HEK293 (cell line): ENCODE results near the gene DNAJC22.

Experiments used
- CTCF ChIA-PET: fragments of 350-600 bp; formaldehyde crosslinking; extraction: SDS; loops from one replicate; lab custom pipeline; 2021; ENCODE audit warnings: antibody characterized with exemption; lab: Yijun Ruan, JAX
- POLR2A ChIA-PET: fragments of 300-600 bp; formaldehyde crosslinking; extraction: SDS; loops from one replicate; lab custom pipeline; 2020; ENCODE audit warnings: antibody characterized with exemption, inconsistent platforms; lab: Yijun Ruan, JAX
- H3K27ac ChIP-seq: fragments of 200-500 bp; sonication (Bioruptor generic); 2 replicates; pipeline ENCODE4 v1.5.1; 2014; ENCODE audit warnings: low read depth, low read length, control low read depth, inconsistent platforms; ENCODE audit errors: extremely low read depth
- H3K36me3 ChIP-seq, 2 experiments: fragments of 200-500 bp in 1 of 2; sonication (Bioruptor generic) in 1 of 2; 1 replicate in 1 of 2; 2 replicates in 1 of 2; pipeline ENCODE4 v1.5.1; 2014 to 2017; ENCODE audit warnings: inconsistent platforms in 2 of 2, low read length in 2 of 2; ENCODE audit not compliant: control insufficient read depth in 2 of 2, insufficient read depth in 1 of 2
- H3K4me1 ChIP-seq: fragments of 200-500 bp; sonication (Bioruptor generic); 2 replicates; pipeline ENCODE4 v1.5.1; 2014; ENCODE audit warnings: mild to moderate bottlenecking, low read length, inconsistent platforms; ENCODE audit not compliant: control insufficient read depth, insufficient read depth
- H3K4me3 ChIP-seq: 2 replicates; pipeline ENCODE4 v1.5.1; 2011; ENCODE audit warnings: low read depth, mild to moderate bottlenecking, control low read depth, low read length, moderate library complexity
- H3K9me3 ChIP-seq: fragments of 200-500 bp; sonication (Bioruptor generic); 2 replicates; pipeline ENCODE4 v1.5.1; 2014; ENCODE audit warnings: low read depth, low read length, inconsistent platforms; ENCODE audit not compliant: control insufficient read depth, insufficient read depth
- BCL11B ChIP-seq: fragments of 450-650 bp; formaldehyde crosslinking; IDR thresholded peaks from 2 replicates; pipeline ENCODE4 v1.5.1; 2016; ENCODE audit warnings: low read depth, missing biosample characterization, missing genetic modification characterization
- CTCF ChIP-seq: fragments of 450-650 bp; formaldehyde crosslinking; IDR thresholded peaks from 2 replicates; pipeline ENCODE4 v1.5.1; 2016; ENCODE audit warnings: missing biosample characterization, missing genetic modification characterization
- EGR2 ChIP-seq: fragments of 450-650 bp; formaldehyde crosslinking; IDR thresholded peaks from 2 replicates; pipeline ENCODE4 v1.5.1; 2016; ENCODE audit warnings: low read depth, missing biosample characterization, missing genetic modification characterization
- GLI4 ChIP-seq: fragments of 450-650 bp; formaldehyde crosslinking; IDR thresholded peaks from 2 replicates; pipeline ENCODE4 v1.5.1; 2016; ENCODE audit warnings: missing biosample characterization, missing genetic modification characterization
- KLF16 ChIP-seq: fragments of 450-650 bp; formaldehyde crosslinking; IDR thresholded peaks from 2 replicates; pipeline ENCODE4 v1.5.1; 2017; ENCODE audit warnings: missing biosample characterization, missing genetic modification characterization
- KLF9 ChIP-seq: fragments of 450-650 bp; formaldehyde crosslinking; IDR thresholded peaks from 2 replicates; pipeline ENCODE4 v1.5.1; 2016; ENCODE audit warnings: missing biosample characterization, missing genetic modification characterization, low read depth
- RBAK ChIP-seq: fragments of 450-650 bp; formaldehyde crosslinking; IDR thresholded peaks from 2 replicates; pipeline ENCODE4 v1.5.1; 2016; ENCODE audit warnings: missing biosample characterization, missing genetic modification characterization
- SCRT1 ChIP-seq: fragments of 450-650 bp; formaldehyde crosslinking; IDR thresholded peaks from 2 replicates; pipeline ENCODE4 v1.5.1; 2016; ENCODE audit warnings: missing biosample characterization, missing genetic modification characterization, borderline replicate concordance
- SCRT2 ChIP-seq: fragments of 450-650 bp; formaldehyde crosslinking; IDR thresholded peaks from 2 replicates; pipeline ENCODE4 v1.5.1; 2016; ENCODE audit warnings: missing biosample characterization, missing genetic modification characterization
- TRIM28 ChIP-seq: IDR thresholded peaks from 2 replicates; pipeline ENCODE4 v1.6.1; 2011; ENCODE audit warnings: low read length, control low read depth, borderline replicate concordance
- ZBTB44 ChIP-seq: fragments of 450-650 bp; IDR thresholded peaks from 2 replicates; pipeline ENCODE4 v1.5.1; 2018; ENCODE audit warnings: missing biosample characterization, mild to moderate bottlenecking, missing genetic modification characterization
- ZFHX2 ChIP-seq: fragments of 450-650 bp; formaldehyde crosslinking; conservative IDR thresholded peaks from 2 replicates; pipeline ENCODE4 v1.5.1; 2016; ENCODE audit warnings: missing biosample characterization, missing genetic modification characterization
- ZNF140 ChIP-seq: fragments of 450-650 bp; formaldehyde crosslinking; IDR thresholded peaks from 2 replicates; pipeline ENCODE4 v1.5.1; 2016; ENCODE audit warnings: missing biosample characterization, missing genetic modification characterization
- ZNF146 ChIP-seq: fragments of 450-650 bp; formaldehyde crosslinking; IDR thresholded peaks from 2 replicates; pipeline ENCODE4 v1.5.1; 2016; ENCODE audit warnings: missing biosample characterization, missing genetic modification characterization
- ZNF214 ChIP-seq: fragments of 450-650 bp; formaldehyde crosslinking; IDR thresholded peaks from 2 replicates; pipeline ENCODE4 v1.5.1; 2017; ENCODE audit warnings: missing biosample characterization, mild to moderate bottlenecking, missing genetic modification characterization, borderline replicate concordance
- ZNF514 ChIP-seq: fragments of 450-650 bp; formaldehyde crosslinking; IDR thresholded peaks from 2 replicates; pipeline ENCODE4 v1.5.1; 2016; ENCODE audit warnings: missing biosample characterization, missing genetic modification characterization
- ZNF558 ChIP-seq: fragments of 450-650 bp; formaldehyde crosslinking; IDR thresholded peaks from 2 replicates; pipeline ENCODE4 v1.5.1; 2016; ENCODE audit warnings: missing biosample characterization, missing genetic modification characterization
- ZNF664 ChIP-seq: fragments of 450-650 bp; formaldehyde crosslinking; IDR thresholded peaks from 2 replicates; pipeline ENCODE4 v1.5.1; 2016; ENCODE audit warnings: missing biosample characterization, missing genetic modification characterization
- ZNF677 ChIP-seq: fragments of 450-650 bp; IDR thresholded peaks from 2 replicates; pipeline ENCODE4 v1.5.0; 2018; ENCODE audit warnings: missing biosample characterization, mild to moderate bottlenecking, missing genetic modification characterization, moderate library complexity
- ZNF776 ChIP-seq: fragments of 450-650 bp; formaldehyde crosslinking; IDR thresholded peaks from 2 replicates; pipeline ENCODE4 v1.5.0; 2017; ENCODE audit warnings: missing biosample characterization, missing genetic modification characterization, borderline replicate concordance
- ZNF792 ChIP-seq: fragments of 450-650 bp; formaldehyde crosslinking; IDR thresholded peaks from 2 replicates; pipeline ENCODE4 v1.5.1; 2016; ENCODE audit warnings: missing biosample characterization, missing genetic modification characterization

Gene DNAJC22

GRCh38 chr12:49340095-49340870 lies 6.4 kb upstream of the DNAJC22 start:
- Histone ChIP-seq H3K9me3 (no peaks in the 10 kb centered on the region), H3K4me1 (peaks cover 9% of the 10 kb centered on the region; the same call in 1 of the 2 replicates), H3K36me3 (no peaks in the 10 kb centered on the region), H3K4me3 (no peak overlapping the region), H3K27ac (no peak overlapping the region)
- ChIA-PET POLR2A (interaction anchor here (0.8 kb wide), 1 partner anchor 18 kb away, joined by 6 read pairs; the partner anchor contains the start of gene TROAP), CTCF (interaction anchor here (1.5 to 11.4 kb wide), 6 partner anchors 8 to 54 kb away, joined by 4 to 185 read pairs (median 66); partner anchors contain the start of gene PRPH)
- TF ChIP-seq ZFHX2 (peak; percentile 51), EGR2 (tag by site-specific recombination) (peak; percentile 68; the same call in 1 of the 2 replicates), GLI4 (tag by site-specific recombination) (no peak), BCL11B (tag by site-specific recombination) (no peak)

GRCh38 chr12:49340971-49341776 lies 5.5 kb upstream of the DNAJC22 start:
- ChIA-PET POLR2A (interaction anchor here (2.3 to 2.6 kb wide), 2 partner anchors 26 to 210 kb away, joined by 6 to 11 read pairs; partner anchors contain the start of genes SPATS2 and TUBA1B), CTCF (interaction anchor here (0.6 to 3.9 kb wide), 13 partner anchors 9 to 362 kb away, joined by 3 to 92 read pairs (median 10); partner anchors contain the start of genes PRPH, SPATS2 and TROAP)
- no peaks in the 10 kb centered on the region for H3K9me3 ChIP-seq
- no peak overlapping the region; the same call in 1 of the 2 replicates for H3K27ac ChIP-seq
- peaks cover 16% of the 10 kb centered on the region for H3K4me1 ChIP-seq
- H3K36me3 ChIP-seq = no peaks in the 10 kb centered on the region
- H3K4me3 ChIP-seq = no peak overlapping the region
- no peak for TF ChIP-seq ZBTB44
- peak; percentile 80 for TF ChIP-seq SCRT2 (tag by site-specific recombination)
- peak; percentile 79; the same call in 1 of the 2 replicates for TF ChIP-seq SCRT1 (tag by site-specific recombination)
- TF ChIP-seq ZNF677 (tag by site-specific recombination) = peak; percentile 91
- TF ChIP-seq CTCF (tag by site-specific recombination) = no peak
- no peak for TF ChIP-seq ZNF664

DNA sequence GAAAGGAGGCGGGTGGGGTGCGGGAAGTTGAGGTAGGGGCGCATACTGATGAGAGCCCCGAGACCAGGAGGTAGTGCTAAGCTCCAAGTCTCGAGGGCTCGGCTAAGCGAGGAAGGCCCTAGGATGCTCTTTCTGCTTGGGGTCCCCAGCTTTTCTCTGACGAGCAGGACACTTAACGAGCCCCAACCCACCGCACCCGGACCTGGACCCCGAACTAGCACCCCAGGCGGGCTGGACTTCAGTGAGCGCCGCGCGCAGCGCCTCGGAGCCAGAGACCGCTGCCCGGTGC lies 5.0 kb upstream of the DNAJC22 start:
- TF ChIP-seq ZNF776 (tag by site-specific recombination) (no peak), ZNF514 (no peak), ZNF792 (tag by site-specific recombination) (no peak), ZNF146 (no peak), KLF9 (tag by site-specific recombination) (no peak), ZNF558 (tag by site-specific recombination) (no peak), ZNF140 (tag by site-specific recombination) (no peak), RBAK (no peak), ZNF214 (no peak), TRIM28 (no peak), KLF16 (no peak)
- H3K36me3 ChIP-seq = no peaks in the 10 kb centered on the region
- no peaks in the 10 kb centered on the region for H3K9me3 ChIP-seq
- H3K27ac ChIP-seq = no peak overlapping the region
- H3K4me3 ChIP-seq = no peak overlapping the region
- ChIA-PET POLR2A (interaction anchor here (1.1 to 2.6 kb wide), 5 partner anchors 10 to 211 kb away, joined by 4 to 21 read pairs (median 11); partner anchors contain the start of genes SPATS2, TROAP and TUBA1B), CTCF (interaction anchor here (0.6 to 3.9 kb wide), 21 partner anchors 10 to 361 kb away, joined by 3 to 92 read pairs (median 7); partner anchors contain the start of genes PRPH, SPATS2 and TROAP)
- peaks cover 17% of the 10 kb centered on the region for H3K4me1 ChIP-seq
